HG03159 (cell line): ENCODE data around the gene EGF.
"Not testable (repeated sequence)": the region's sequence is repeated elsewhere in the genome, so short reads cannot be mapped to it uniquely, and the experiment has no call there.

Source experiments
- ATAC-seq: cut with Tn5 transposase; IDR thresholded peaks from one replicate; pipeline ENCODE4 v1.9.1; 2021; ENCODE audit warnings: mild to moderate bottlenecking, moderate library complexity; ENCODE audit not compliant: unreplicated experiment

EGF gene

GRCh38 chr4:109914322-109914721 is 1.6 kb downstream of the EGF start:
- ATAC-seq, result no peak

- ATAC-seq, result no peak
Observed at GRCh38 chr4:109915385-109916026, 2.8 kb downstream of the EGF start.

GRCh38 chr4:109916027-109916409 is 3.3 kb downstream of the EGF start:
- ATAC-seq, result no peak

GRCh38 chr4:109921384-109921808 is 8.7 kb downstream of the EGF start:
- no peak for ATAC-seq

GRCh38 chr4:109925396-109925795 is 12.7 kb downstream of the EGF start:
- ATAC-seq, result no peak

- ATAC-seq, result no peak
Observed at GRCh38 chr4:109928327-109929045, 15.8 kb downstream of the EGF start.

GRCh38 chr4:109930464-109930863 is 17.8 kb downstream of the EGF start:
- ATAC-seq, result no peak

GRCh38 chr4:109930872-109931271 is 18.2 kb downstream of the EGF start:
- ATAC-seq, result no peak

GRCh38 chr4:109931318-109931717 is 18.6 kb downstream of the EGF start:
- no peak for ATAC-seq

- ATAC-seq, result not testable (repeated sequence)
Observed at GRCh38 chr4:109937352-109937751, 24.7 kb downstream of the EGF start.

GRCh38 chr4:109939190-109939589 is 26.5 kb downstream of the EGF start:
- no peak for ATAC-seq

- ATAC-seq, result no peak
Observed at GRCh38 chr4:109942292-109942926, 29.7 kb downstream of the EGF start.

GRCh38 chr4:109943745-109944144 is 31.1 kb downstream of the EGF start:
- ATAC-seq, result no peak

GRCh38 chr4:109944591-109944990 is 31.9 kb downstream of the EGF start:
- ATAC-seq, result no peak

GRCh38 chr4:109945056-109945455 is 32.4 kb downstream of the EGF start:
- ATAC-seq, result no peak

- ATAC-seq, result no peak
Observed at GRCh38 chr4:109946120-109946519, 33.4 kb downstream of the EGF start.

GRCh38 chr4:109947457-109947856 is 34.8 kb downstream of the EGF start:
- ATAC-seq, result no peak

- no peak for ATAC-seq
Observed at GRCh38 chr4:109947918-109948317, 35.2 kb downstream of the EGF start.

GRCh38 chr4:109949099-109949718 is 36.5 kb downstream of the EGF start:
- ATAC-seq, result not testable (repeated sequence)

GRCh38 chr4:109952612-109953011 is 39.9 kb downstream of the EGF start:
- no peak for ATAC-seq

- no peak for ATAC-seq
Observed at GRCh38 chr4:109953556-109953955, 40.9 kb downstream of the EGF start.

- ATAC-seq, result no peak
Observed at GRCh38 chr4:109955146-109955545, 42.5 kb downstream of the EGF start.
